ENCODE data around the gene CCDC85B. TPM values are rescaled to one million over a fixed set of nuclear protein-coding genes. Genes with fewer than 3 reads are reported as not detected.
A peak's percentile ranks its signal among the peaks of the same experiment; 100 is the strongest.

Gene CCDC85B
- polyA plus RNA-seq, 1 of the 3 experiments (the other 2 are of a cell fraction): 52.8 TPM

GRCh38 chr11:65899356-65900124, 9.1 kb downstream of the CCDC85B start (continued):
- TF ChIP-seq RAD21 (IDR thresholded peaks at IDR 0.05; ENCODE audit: low read length) (no peak), FOSL2 (IDR thresholded peaks at IDR 0.05; ENCODE audit: borderline replicate concordance, low read depth) (peak; percentile 82), SIN3A (IDR thresholded peaks at IDR 0.05; ENCODE audit: borderline replicate concordance, low read depth, low read length) (peak; percentile 85; the same call in 1 of the 2 replicates), CHD2 (IDR thresholded peaks at IDR 0.05; ENCODE audit: low read length, partially characterized antibody) (no peak), FOXJ3 (CRISPR knock-in tag; IDR thresholded peaks at IDR 0.05) (no peak), TCF12 (IDR thresholded peaks at IDR 0.05) (no peak), NRF1 (IDR thresholded peaks at IDR 0.05; ENCODE audit: low read depth, low read length) (no peak), GATA2 (CRISPR knock-in tag; IDR thresholded peaks at IDR 0.05) (no peak), FOXM1 (IDR thresholded peaks at IDR 0.05; ENCODE audit: low read depth) (peak; percentile 57), USF1 (IDR thresholded peaks at IDR 0.05; ENCODE audit: borderline replicate concordance, low read depth) (peak; percentile 56; the same call in 1 of the 2 replicates), TEAD4 (IDR thresholded peaks at IDR 0.05; ENCODE audit: borderline replicate concordance, insufficient read depth) (0 out of 2 replicates have a peak, but pooled peaks have one; percentile 40)
- TF ChIP-seq, protein P1, sequence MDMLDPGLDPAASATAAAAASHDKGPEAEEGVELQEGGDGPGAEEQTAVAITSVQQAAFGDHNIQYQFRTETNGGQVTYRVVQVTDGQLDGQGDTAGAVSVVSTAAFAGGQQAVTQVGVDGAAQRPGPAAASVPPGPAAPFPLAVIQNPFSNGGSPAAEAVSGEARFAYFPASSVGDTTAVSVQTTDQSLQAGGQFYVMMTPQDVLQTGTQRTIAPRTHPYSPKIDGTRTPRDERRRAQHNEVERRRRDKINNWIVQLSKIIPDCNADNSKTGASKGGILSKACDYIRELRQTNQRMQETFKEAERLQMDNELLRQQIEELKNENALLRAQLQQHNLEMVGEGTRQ (IDR thresholded peaks at IDR 0.05; ENCODE audit: borderline replicate concordance, low read depth, low read length): no peak

GRCh38 chr11:65900125-65900898, 9.8 kb downstream of the CCDC85B start, which contains the start of gene FOSL1:
FOSL1 (minus strand) TSS chr11:65900388; CDS start chr11:65900339, 49 bp downstream.
- Histone ChIP-seq H3K9ac (peak within 1 kb of the TSS; percentile 97), H3K9me3 (no peaks in the 10 kb centered on the region), H3K79me2 (ENCODE audit: insufficient read depth) (peaks cover 86% of the 10 kb centered on the region), H2AFZ (ENCODE audit: low read depth) (no peak within 1 kb of the TSS), H4K20me1 (ENCODE audit: insufficient read depth) (peaks cover 37% of the 10 kb centered on the region), H3K4me1 (ENCODE audit: control insufficient read depth in 1 of 2, insufficient read depth in 2 of 2, low read depth in 1 of 2, low read length in 1 of 2) (peaks cover 0 to 44% of the 10 kb centered on the region in 2 experiments; a peak in 3 of 4 replicates), H3F3A (replicated peaks; ENCODE audit: insufficient read depth) (peaks cover 59% of the 10 kb centered on the region), H3K9me2 (no peaks in the 10 kb centered on the region), H3K4me2 (peak within 1 kb of the TSS; percentile 89), H3K36me3 (replicated peaks in 1 of 2; ENCODE audit: control insufficient read depth in 1 of 2, insufficient read depth in 2 of 2, low read length in 1 of 2) (peaks cover 0 to 31% of the 10 kb centered on the region in 2 experiments), H3K27ac (ENCODE audit: low read depth in 2 of 2, low read length in 1 of 2) (peak within 1 kb of the TSS in 1 of 2 experiments; percentile 95; a peak in 3 of 4 replicates), H3K4me3 (ENCODE audit: low read depth in 2 of 2, low read length in 1 of 2) (peak within 1 kb of the TSS; percentile 59 to 82), H3K27me3 (ENCODE audit: insufficient read depth) (no peaks in the 10 kb centered on the region)
- WGBS (ENCODE audit: low lambda C conversion rate): 15% methylated on average over 22 of the region's 80 CpGs
- CTCF ChIA-PET: interaction anchor here (0.8 to 4.6 kb wide), 8 partner anchors 11 to 360 kb away, joined by 3 to 36 read pairs (median 4); partner anchors contain the start of genes CCDC85B, FIBP and MUS81
- peak; percentile 81 for DNase-seq
- POLR2A ChIA-PET: interaction anchor here (1.3 kb wide), 1 partner anchor 18 kb away, joined by 4 read pairs; the partner anchor contains the start of gene C11orf68
- TF ChIP-seq, protein P2, sequence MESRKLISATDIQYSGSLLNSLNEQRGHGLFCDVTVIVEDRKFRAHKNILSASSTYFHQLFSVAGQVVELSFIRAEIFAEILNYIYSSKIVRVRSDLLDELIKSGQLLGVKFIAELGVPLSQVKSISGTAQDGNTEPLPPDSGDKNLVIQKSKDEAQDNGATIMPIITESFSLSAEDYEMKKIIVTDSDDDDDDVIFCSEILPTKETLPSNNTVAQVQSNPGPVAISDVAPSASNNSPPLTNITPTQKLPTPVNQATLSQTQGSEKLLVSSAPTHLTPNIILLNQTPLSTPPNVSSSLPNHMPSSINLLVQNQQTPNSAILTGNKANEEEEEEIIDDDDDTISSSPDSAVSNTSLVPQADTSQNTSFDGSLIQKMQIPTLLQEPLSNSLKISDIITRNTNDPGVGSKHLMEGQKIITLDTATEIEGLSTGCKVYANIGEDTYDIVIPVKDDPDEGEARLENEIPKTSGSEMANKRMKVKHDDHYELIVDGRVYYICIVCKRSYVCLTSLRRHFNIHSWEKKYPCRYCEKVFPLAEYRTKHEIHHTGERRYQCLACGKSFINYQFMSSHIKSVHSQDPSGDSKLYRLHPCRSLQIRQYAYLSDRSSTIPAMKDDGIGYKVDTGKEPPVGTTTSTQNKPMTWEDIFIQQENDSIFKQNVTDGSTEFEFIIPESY (IDR thresholded peaks at IDR 0.05; ENCODE audit: borderline replicate concordance, low read depth): 0 out of 2 replicates have a peak, but pooled peaks have one; percentile 41
- TF ChIP-seq GABPA (IDR thresholded peaks at IDR 0.05; ENCODE audit: low read depth) (0 out of 2 replicates have a peak, but pooled peaks have one; percentile 15), ELF1 (IDR thresholded peaks at IDR 0.05) (no peak), TCF12 (IDR thresholded peaks at IDR 0.05) (peak; percentile 42; the same call in 1 of the 2 replicates), EP300 (IDR thresholded peaks at IDR 0.05; ENCODE audit: borderline replicate concordance in 1 of 2, low read depth in 1 of 2, low read length in 1 of 2) (peak in 1 of 2 experiments; percentile 52; a peak in 1 of 4 replicates), POLR2AphosphoS5 (IDR thresholded peaks at IDR 0.05; ENCODE audit: low read depth, low read length) (peak; percentile 97), SIN3A (IDR thresholded peaks at IDR 0.05; ENCODE audit: borderline replicate concordance, low read depth, low read length) (peak; percentile 58; the same call in 1 of the 2 replicates), EZH2phosphoT487 (IDR thresholded peaks at IDR 0.05; ENCODE audit: borderline replicate concordance, low read depth) (no peak), NFIC (IDR thresholded peaks at IDR 0.05; ENCODE audit: borderline replicate concordance) (peak; percentile 29), CTCF (IDR thresholded peaks at IDR 0.05) (no peak)
- TF ChIP-seq, protein P3, sequence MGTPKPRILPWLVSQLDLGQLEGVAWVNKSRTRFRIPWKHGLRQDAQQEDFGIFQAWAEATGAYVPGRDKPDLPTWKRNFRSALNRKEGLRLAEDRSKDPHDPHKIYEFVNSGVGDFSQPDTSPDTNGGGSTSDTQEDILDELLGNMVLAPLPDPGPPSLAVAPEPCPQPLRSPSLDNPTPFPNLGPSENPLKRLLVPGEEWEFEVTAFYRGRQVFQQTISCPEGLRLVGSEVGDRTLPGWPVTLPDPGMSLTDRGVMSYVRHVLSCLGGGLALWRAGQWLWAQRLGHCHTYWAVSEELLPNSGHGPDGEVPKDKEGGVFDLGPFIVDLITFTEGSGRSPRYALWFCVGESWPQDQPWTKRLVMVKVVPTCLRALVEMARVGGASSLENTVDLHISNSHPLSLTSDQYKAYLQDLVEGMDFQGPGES (IDR thresholded peaks at IDR 0.05; ENCODE audit: low read depth, low read length): no peak

All from SK-N-SH (cell line).